A204.1 (cell line): ENCODE measurements around the gene SPP2.

Experiments used
- FAIRE-seq: peaks from 2 replicates; lab custom pipeline; 2012; peaks lifted over from hg19 to GRCh38; lab: Jason Lieb, UNC

The SPP2 gene

DNA sequence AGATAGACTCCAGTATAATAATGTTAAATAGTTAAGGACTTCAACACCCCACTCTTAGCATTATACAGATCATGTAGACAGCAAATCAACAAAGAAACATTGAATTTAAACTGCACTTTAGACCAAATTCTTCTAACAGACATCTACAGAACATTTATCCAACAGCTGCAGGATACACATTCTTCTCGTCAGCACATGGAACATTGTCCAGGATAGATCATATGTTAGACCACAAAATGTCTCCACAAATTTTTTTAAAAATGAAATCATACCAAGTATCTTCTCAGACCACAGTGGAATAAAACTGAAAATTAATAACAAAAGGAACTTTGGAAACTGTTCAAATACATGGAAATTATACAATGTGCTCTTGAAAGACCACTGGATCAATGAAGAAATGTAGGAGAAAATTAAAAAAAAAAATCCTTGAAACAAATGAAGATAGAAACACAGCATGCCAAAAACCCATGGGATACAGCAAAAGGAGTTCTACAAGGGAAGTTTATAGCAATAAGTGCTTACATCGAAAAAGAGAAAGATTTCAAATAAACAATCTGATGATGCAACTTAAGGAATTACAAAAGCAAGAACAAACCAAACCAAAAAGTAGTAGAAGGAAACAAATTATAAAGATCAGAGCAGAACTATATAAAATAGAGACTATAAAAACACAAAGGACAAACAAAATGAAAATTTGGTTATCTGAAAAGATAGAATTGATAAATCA is 12.3 kb upstream of the SPP2 start:
- no peak for FAIRE-seq

GRCh38 chr2:234044157-234044556 is 6.3 kb upstream of the SPP2 start:
- no peak for FAIRE-seq

DNA sequence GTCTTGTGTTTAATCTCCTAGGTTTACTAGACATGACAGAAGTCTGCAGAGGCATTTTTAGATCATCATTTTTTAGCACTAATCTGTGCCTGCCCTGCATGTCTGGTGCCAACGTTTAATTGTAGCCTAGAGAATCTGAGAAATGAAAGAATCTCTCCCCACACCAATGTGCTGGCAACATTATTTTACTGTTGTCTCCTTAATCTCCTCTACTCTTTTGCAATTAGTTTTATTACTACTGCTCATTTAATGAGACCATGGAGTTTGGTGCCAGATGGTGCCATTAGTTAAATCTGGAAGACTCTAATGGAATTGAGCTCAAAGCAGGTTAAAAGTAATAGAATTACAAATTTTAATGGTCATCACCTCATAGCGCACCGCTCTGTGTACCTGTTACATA is 4.0 kb upstream of the SPP2 start:
- no peak for FAIRE-seq

DNA sequence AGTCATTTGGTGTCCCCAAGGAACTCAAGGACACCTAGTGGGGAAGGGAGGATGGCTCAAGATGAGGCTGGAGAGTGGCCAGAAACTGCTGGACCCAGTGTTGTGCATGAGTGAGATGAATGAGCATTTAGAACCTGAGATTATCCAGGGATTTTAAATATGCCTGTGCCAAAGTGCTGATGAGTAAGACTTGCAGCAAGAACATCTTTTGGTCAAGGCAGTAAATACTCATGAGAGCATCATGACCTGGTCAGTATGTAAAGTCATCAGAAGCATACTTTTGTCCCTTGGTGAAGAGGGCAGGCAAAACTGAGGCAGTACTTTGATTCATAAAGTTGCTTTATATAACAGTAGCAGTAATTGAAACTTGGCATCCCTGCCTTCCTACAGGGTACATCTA is 3.1 kb upstream of the SPP2 start:
- no peak for FAIRE-seq

DNA sequence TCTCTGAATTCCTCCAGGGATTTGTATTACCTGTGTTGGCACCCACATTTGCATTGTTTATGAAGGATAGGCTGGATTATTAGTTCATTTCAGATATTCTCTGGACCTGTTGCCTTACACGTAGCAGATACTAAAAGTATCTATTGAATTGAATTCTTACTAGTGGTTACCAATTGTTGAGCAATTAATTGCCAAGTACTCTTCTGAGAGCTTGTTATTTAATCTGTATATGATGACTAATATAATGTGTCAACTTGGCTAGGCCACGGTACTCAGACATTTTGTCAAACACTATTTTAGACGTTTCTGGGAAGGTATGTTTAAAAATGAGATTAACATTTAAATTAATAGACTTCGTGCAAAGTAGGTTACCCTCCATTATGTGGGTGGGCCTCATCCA is 2.5 kb upstream of the SPP2 start:
- FAIRE-seq = no peak

- FAIRE-seq = no peak
Measured at GRCh38 chr2:234051374-234052070, 1.0 kb downstream of the SPP2 start.

- no peak for FAIRE-seq
Measured at GRCh38 chr2:234058881-234059280, 8.4 kb downstream of the SPP2 start.

DNA sequence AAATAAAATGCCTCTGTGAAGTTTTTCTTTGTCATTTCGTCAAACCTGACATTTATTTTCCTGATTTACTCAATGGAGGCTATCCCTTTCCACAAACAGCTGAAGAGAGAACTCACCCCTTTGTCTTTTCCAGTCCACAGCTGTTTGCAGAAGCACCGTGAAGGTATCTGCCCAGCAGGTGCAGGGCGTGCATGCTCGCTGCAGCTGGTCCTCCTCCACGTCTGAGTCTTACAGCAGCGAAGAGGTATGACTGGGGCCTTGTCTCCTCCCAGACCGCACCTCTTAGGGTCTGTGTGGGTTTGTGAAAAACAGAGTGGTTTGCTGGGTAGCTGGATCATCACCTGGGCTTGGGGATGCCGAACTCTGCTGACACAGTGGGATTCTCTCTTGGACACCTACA is 9.7 kb downstream of the SPP2 start:
- no peak for FAIRE-seq

DNA sequence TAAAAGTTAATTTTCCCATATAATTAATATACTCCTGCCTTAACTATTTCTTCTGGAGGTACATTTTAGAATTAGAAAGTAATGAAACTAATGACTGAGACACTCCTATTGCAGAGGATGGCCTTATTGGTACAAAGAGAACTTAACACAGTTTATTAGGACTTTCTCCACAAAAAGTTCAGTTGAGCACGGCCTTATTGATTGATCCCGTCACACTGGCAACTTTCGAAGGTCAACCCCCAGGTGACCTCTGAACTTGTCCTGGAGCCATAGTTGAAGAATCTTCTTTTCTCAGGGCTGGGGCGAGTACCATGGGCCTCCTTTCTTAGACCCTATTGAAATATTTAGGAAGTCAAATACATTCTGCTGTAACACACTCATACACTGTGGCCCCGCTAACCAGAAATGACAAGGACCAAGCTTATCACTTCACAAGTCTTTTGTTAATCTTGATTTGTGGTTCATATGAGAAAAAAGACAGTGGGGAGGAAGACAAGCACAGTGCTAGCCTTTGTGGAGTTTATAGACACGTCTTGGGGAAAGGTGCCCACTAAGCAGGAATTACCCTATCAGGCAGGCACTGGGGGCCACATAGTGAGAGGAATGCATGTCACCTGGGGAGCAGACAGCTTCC is 11.2 kb downstream of the SPP2 start:
- no peak for FAIRE-seq

DNA sequence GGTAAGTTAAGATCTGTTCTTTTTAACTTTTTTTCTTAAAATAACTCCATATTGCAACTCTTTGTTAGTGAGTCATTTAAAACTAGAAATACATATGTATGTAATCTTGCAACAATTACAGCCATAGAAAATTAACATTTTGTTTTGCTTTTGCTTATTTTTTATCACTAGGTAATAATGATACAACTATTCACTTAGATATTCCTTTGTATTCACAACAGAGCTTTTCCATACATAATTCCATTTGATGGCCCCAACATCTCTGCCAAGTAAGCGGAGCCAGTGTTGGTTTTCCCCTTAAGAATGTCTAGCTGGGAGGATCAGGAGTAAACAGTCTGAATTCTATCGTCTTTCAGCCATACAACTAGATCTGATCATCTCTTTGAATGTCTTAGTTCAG is 16.1 kb downstream of the SPP2 start:
- no peak for FAIRE-seq

- no peak for FAIRE-seq
Measured at GRCh38 chr2:234071664-234072063, 21.2 kb downstream of the SPP2 start.

- no peak for FAIRE-seq
Measured at GRCh38 chr2:234072454-234072853, 22.0 kb downstream of the SPP2 start.

GRCh38 chr2:234074751-234075517 is 24.4 kb downstream of the SPP2 start:
- no peak for FAIRE-seq

GRCh38 chr2:234075518-234075915 is 25.0 kb downstream of the SPP2 start:
- no peak for FAIRE-seq

- no peak for FAIRE-seq
Measured at GRCh38 chr2:234075947-234076346, 25.4 kb downstream of the SPP2 start.

DNA sequence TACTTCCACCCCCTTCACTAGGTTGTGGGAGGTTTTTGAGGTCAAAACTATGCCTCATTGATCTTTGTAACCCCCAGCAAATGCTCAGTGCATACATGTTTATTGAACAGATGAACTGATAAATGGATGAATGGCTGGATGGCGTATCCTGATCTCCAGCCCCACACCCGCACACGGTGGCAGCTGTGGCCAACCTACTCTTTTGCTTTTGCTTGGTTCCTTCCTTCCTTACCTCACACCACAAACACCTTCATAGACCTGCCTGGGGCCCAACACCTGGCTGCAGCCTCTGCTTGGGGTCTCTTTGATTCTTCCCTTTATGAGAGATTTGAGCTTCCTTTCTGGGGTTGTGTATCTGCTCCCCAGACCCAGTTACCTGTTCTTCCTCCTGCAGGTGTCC is 25.9 kb downstream of the SPP2 start:
- FAIRE-seq = no peak

GRCh38 chr2:234078129-234078528 is 27.6 kb downstream of the SPP2 start:
- FAIRE-seq = no peak

DNA sequence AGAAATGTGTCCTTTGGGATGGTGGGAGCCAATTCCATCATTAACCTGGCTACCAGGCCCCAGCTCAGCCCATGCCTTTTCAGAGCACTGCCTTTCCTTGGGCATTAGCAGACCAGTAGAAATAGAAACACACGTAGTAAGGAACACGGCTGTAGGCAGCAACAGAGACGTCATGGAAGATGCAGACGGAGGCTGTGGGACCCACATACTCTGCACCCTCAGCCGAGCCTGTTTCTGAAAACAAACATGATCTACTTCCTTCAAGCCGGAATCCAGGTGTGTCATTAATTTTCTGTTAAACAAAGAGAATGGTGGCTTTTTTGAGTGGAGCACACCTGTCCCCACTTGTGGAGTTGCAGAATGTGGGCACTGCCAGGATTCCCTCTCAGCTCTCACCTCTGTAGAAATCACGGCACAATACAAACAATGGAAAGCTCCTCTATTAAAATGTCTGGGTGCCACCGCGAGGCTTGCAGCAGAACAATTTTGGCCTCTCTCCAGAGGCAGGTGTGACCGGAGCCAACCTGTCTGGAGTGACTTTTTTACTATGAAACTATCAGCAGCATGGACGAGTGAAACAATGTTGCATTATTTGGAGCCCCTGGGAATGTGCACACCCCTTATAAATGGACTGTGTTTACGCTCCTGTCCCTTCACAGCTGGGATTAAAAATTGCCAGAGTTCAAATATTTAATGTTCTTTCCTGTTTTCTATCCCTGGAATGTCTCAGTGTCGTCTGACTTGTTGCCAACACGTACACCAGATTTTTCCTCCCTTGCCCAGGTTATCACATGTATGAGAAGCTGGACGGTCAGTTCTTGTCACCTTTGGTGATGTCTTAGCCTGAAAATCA is 31.7 kb downstream of the SPP2 start:
- FAIRE-seq = no peak

DNA sequence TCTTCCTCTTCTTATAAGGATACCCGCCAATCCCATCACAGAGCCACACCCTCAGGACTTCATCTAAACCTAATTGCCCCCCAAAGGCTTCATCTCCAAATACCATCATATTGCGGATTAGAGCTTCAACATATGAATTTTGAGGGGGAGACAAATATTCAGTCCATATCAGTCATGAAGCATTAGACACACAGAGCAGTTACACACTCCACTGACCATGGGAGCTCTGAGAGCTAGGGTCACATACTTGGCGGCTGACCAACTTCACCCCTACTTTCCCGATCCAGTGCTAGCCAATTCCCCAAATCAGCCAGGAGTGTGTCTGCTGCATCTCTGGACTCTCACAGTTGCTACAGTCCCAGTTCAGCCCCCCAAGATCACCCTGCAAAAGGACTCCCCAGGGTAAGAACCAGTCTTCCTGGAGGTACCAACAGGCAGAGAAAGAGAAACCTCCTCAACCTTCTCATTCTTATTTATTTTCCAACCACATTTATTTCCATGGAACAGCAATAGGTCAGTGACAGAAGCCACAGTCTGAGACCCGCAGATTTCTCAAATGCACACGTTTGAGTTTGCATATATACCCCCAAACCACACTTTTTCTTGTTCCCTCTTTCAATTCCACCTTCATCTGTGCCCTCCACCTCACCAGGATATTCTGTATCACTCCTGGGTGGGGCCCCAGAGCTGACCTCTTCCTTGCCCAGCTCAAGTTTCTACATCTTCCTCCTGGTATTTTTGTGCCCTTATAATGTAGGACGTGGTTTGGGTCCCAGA is 33.3 kb downstream of the SPP2 start:
- FAIRE-seq = no peak

GRCh38 chr2:234091432-234091879 is 41.0 kb downstream of the SPP2 start:
- no peak for FAIRE-seq

DNA sequence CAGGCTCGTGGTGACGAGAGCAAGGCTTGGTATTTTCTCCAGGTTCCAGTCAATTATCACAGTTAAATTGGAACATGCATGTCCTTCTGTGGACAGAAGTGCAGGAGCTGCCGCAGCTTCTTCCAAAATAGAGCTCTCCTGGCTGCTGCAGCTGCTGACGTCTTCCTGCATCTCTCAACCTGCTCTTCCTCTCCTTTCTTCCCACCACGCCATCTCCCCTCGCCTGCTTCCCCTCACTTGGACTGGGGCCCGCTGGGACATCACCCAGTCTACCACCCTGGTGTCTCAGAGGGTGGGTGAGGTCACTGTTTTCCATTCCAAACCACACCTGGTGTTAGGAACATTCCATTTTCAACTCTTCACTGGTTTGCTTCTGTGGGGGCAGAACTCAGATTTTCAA is 41.4 kb downstream of the SPP2 start:
- no peak for FAIRE-seq
